H1 (cell line): Measurements from ENCODE around the gene AP2A2. TPM values are rescaled to one million over a fixed set of nuclear protein-coding genes. Genes with fewer than 3 reads are reported as not detected.

Experiments used
- CTCF ChIA-PET: fragments of 300-600 bp; sonication (Branson Sonifier 250); formaldehyde crosslinking; loops from one replicate; lab custom pipeline; 2021; ENCODE audit not compliant: partially characterized antibody; lab: Charles Lee
- POLR2A ChIA-PET: fragments of 300-600 bp; sonication (Branson Sonifier 250); formaldehyde crosslinking; loops from one replicate; lab custom pipeline; 2021; ENCODE audit warnings: inconsistent platforms; ENCODE audit not compliant: partially characterized antibody; lab: Charles Lee
- DNase-seq, 2 experiments: peaks; one replicate each; pipeline versions ENCODE4 v3.0.0 to v3.0.0-alpha.2; 2010 to 2022; ENCODE audit warnings: low spot score in 2 of 2, low read depth in 1 of 2, mixed read lengths in 1 of 2
- FAIRE-seq: peaks from 2 replicates; lab custom pipeline; 2011; peaks lifted over from hg19 to GRCh38; lab: Jason Lieb, UNC
- H2AFZ ChIP-seq: 2 replicates; pipeline ENCODE4 v1.8.1; 2012; ENCODE audit warnings: low read length, inconsistent platforms
- H2AK5ac ChIP-seq: 2 replicates; pipeline ENCODE4 v1.6.1; 2013; ENCODE audit warnings: low read depth, low read length
- H2BK120ac ChIP-seq: replicated peaks from 2 replicates; pipeline ENCODE3; 2013; ENCODE audit warnings: low read depth, low read length, inconsistent platforms
- H2BK12ac ChIP-seq: 2 replicates; pipeline ENCODE4 v1.6.1; 2013; ENCODE audit warnings: low read depth, low read length
- H2BK15ac ChIP-seq: 2 replicates; pipeline ENCODE4 v1.6.1; 2013; ENCODE audit warnings: low read length
- H2BK20ac ChIP-seq: 2 replicates; pipeline ENCODE4 v1.6.1; 2013; ENCODE audit warnings: low read length
- H2BK5ac ChIP-seq: 2 replicates; pipeline ENCODE4 v1.6.1; 2013; ENCODE audit warnings: low read depth, low read length
- H3K14ac ChIP-seq: 2 replicates; pipeline ENCODE4 v1.6.1; 2013; ENCODE audit warnings: inconsistent platforms; ENCODE audit not compliant: insufficient read length
- H3K18ac ChIP-seq: 2 replicates; pipeline ENCODE4 v1.6.1; 2013; ENCODE audit warnings: low read length; ENCODE audit errors: extremely low read depth
- H3K23ac ChIP-seq: 2 replicates; pipeline ENCODE4 v1.6.1; 2013; ENCODE audit warnings: inconsistent platforms; ENCODE audit not compliant: insufficient read length
- H3K23me2 ChIP-seq: 2 replicates; pipeline ENCODE4 v1.6.1; 2013; ENCODE audit warnings: low read depth, low read length
- H3K27ac ChIP-seq: 2 replicates; pipeline ENCODE4 v1.6.1; 2011; ENCODE audit warnings: low read depth, low read length, inconsistent platforms
- H3K27me3 ChIP-seq, 4 experiments: replicated peaks in 1 of 4; 1 replicate in 1 of 4; 2 replicates in 3 of 4; pipeline versions ENCODE4 v1.6.1 to v1.8.1; 2011 to 2013; ENCODE audit warnings: low read length in 3 of 4, mild to moderate bottlenecking in 3 of 4, inconsistent platforms in 2 of 4, mixed read lengths in 2 of 4, moderate library complexity in 1 of 4; ENCODE audit not compliant: control insufficient read depth in 3 of 4, insufficient read depth in 3 of 4; ENCODE audit errors: extremely low read depth in 1 of 4
- H3K36me3 ChIP-seq, 4 experiments: 2 replicates each; pipeline versions ENCODE4 v1.6.1 to v1.8.1; 2011 to 2013; ENCODE audit warnings: mild to moderate bottlenecking in 4 of 4, low read length in 3 of 4, moderate library complexity in 2 of 4, control low read depth in 1 of 4, inconsistent platforms in 1 of 4; ENCODE audit not compliant: insufficient read depth in 4 of 4, control insufficient read depth in 2 of 4
- H3K4ac ChIP-seq: replicated peaks from 2 replicates; pipeline ENCODE3; 2013; ENCODE audit warnings: low read length, low read depth, mixed read lengths, inconsistent platforms; ENCODE audit not compliant: insufficient read length
- H3K4me1 ChIP-seq, 4 experiments: replicated peaks in 1 of 4; 1 replicate in 1 of 4; 2 replicates in 3 of 4; pipeline versions ENCODE4 v1.6.1 to v1.8.1; 2011 to 2013; ENCODE audit warnings: low read length in 3 of 4, inconsistent platforms in 2 of 4, mixed read lengths in 1 of 4; ENCODE audit not compliant: insufficient read depth in 4 of 4, control insufficient read depth in 3 of 4
- H3K4me2 ChIP-seq, 2 experiments: 2 replicates each; pipeline versions ENCODE4 v1.6.1 to v1.8.1; 2011 to 2013; ENCODE audit warnings: low read depth in 2 of 2, low read length in 2 of 2, control low read depth in 1 of 2, inconsistent platforms in 1 of 2, mild to moderate bottlenecking in 1 of 2; ENCODE audit not compliant: insufficient read depth in 1 of 2
- H3K4me3 ChIP-seq, 4 experiments: fragments of 200-600, 300-600 bp in 1 of 4; sonication (generic), shearing (Covaris generic), sonication (Bioruptor Twin) in 1 of 4; 2 replicates each; pipeline versions ENCODE4 v1.5.1 to v1.8.1; 2011 to 2016; ENCODE audit warnings: low read length in 4 of 4, low read depth in 3 of 4, control low read depth in 2 of 4, inconsistent platforms in 2 of 4, mild to moderate bottlenecking in 2 of 4, mixed read lengths in 1 of 4, moderate library complexity in 1 of 4; ENCODE audit not compliant: insufficient read depth in 2 of 4; ENCODE audit errors: extremely low read depth in 1 of 4
- H3K56ac ChIP-seq: replicated peaks from 2 replicates; pipeline ENCODE3; 2013; ENCODE audit warnings: low read depth, mild to moderate bottlenecking, mixed read lengths, low read length, inconsistent platforms; ENCODE audit not compliant: insufficient read length
- H3K79me1 ChIP-seq: 2 replicates; pipeline ENCODE4 v1.6.1; 2013; ENCODE audit warnings: low read depth, low read length, control low read depth
- H3K79me2 ChIP-seq, 2 experiments: 2 replicates each; pipeline versions ENCODE4 v1.6.1 to v1.8.1; 2012 to 2013; ENCODE audit warnings: low read length in 2 of 2, mild to moderate bottlenecking in 2 of 2, inconsistent platforms in 1 of 2; ENCODE audit not compliant: insufficient read depth in 2 of 2, control insufficient read depth in 1 of 2
- H3K9ac ChIP-seq, 4 experiments: replicated peaks in 1 of 4; 1 replicate in 1 of 4; 2 replicates in 3 of 4; pipeline versions ENCODE4 v1.6.1 to v1.8.1; 2011 to 2013; ENCODE audit warnings: low read depth in 3 of 4, low read length in 3 of 4, control low read depth in 2 of 4, mild to moderate bottlenecking in 2 of 4, moderate library complexity in 2 of 4, inconsistent platforms in 1 of 4; ENCODE audit errors: extremely low read depth in 1 of 4
- H3K9me3 ChIP-seq, 2 experiments: 2 replicates each; pipeline versions ENCODE4 v1.6.1 to v1.8.1; 2012 to 2013; ENCODE audit warnings: mild to moderate bottlenecking in 2 of 2, moderate library complexity in 2 of 2, control low read depth in 1 of 2, inconsistent platforms in 1 of 2, low read depth in 1 of 2, low read length in 1 of 2, mixed read lengths in 1 of 2; ENCODE audit not compliant: insufficient read depth in 2 of 2
- H4K20me1 ChIP-seq, 2 experiments: replicated peaks in 1 of 2; 2 replicates each; pipeline versions ENCODE3 to v1.8.1; 2011 to 2013; ENCODE audit warnings: inconsistent platforms in 2 of 2, low read length in 2 of 2, mild to moderate bottlenecking in 1 of 2; ENCODE audit not compliant: insufficient read depth in 2 of 2, control insufficient read depth in 1 of 2
- H4K5ac ChIP-seq: 2 replicates; pipeline ENCODE4 v1.6.1; 2013; ENCODE audit warnings: low read length, low read depth, mixed read lengths, inconsistent platforms; ENCODE audit not compliant: insufficient read length
- H4K8ac ChIP-seq: 2 replicates; pipeline ENCODE4 v1.8.0; 2013; ENCODE audit warnings: mild to moderate bottlenecking, moderate library complexity, low read length, inconsistent platforms; ENCODE audit not compliant: insufficient read depth; ENCODE audit errors: extremely low read depth
- H4K91ac ChIP-seq: replicated peaks from 2 replicates; pipeline ENCODE3; 2013; ENCODE audit warnings: low read length, mixed read lengths, inconsistent platforms; ENCODE audit not compliant: insufficient read length
- BACH1 ChIP-seq: IDR thresholded peaks from 2 replicates; pipeline ENCODE4 v1.6.1; 2012; ENCODE audit warnings: low read length, improper control_type of control experiment
- CTBP2 ChIP-seq: IDR thresholded peaks from 2 replicates; pipeline ENCODE4 v1.7.0; 2011; ENCODE audit warnings: borderline replicate concordance, mild to moderate bottlenecking, moderate library complexity, mixed read lengths, low read length; ENCODE audit not compliant: insufficient read depth, insufficient read length
- EZH2 ChIP-seq: fragments of 200-600 bp; sonication (generic); IDR thresholded peaks from 2 replicates; pipeline ENCODE4 v1.7.1; 2012; ENCODE audit warnings: low read depth, mild to moderate bottlenecking, moderate library complexity, low read length, inconsistent platforms; ENCODE audit not compliant: severe bottlenecking
- POU5F1 ChIP-seq: IDR thresholded peaks from 2 replicates; pipeline ENCODE4 v1.6.1; 2011; ENCODE audit warnings: low read depth, mild to moderate bottlenecking, low read length, moderate library complexity
- RAD21 ChIP-seq, 2 experiments: IDR thresholded peaks in 1 of 2; conservative IDR thresholded peaks in 1 of 2; 2 replicates each; pipeline ENCODE4 v1.6.1; 2011; ENCODE audit warnings: low read depth in 2 of 2, low read length in 2 of 2, improper control_type of control experiment in 1 of 2, inconsistent platforms in 1 of 2, mild to moderate bottlenecking in 1 of 2, moderate library complexity in 1 of 2
- SP1 ChIP-seq: IDR thresholded peaks from 2 replicates; pipeline ENCODE4 v1.6.1; 2011; ENCODE audit warnings: low read depth, low read length
- SUZ12 ChIP-seq: fragments of 200-600 bp; sonication (generic); IDR thresholded peaks from 2 replicates; pipeline ENCODE4 v1.6.1; 2012; ENCODE audit warnings: mild to moderate bottlenecking, inconsistent platforms, low read length, moderate library complexity, mixed read lengths
- TEAD4 ChIP-seq: IDR thresholded peaks from 2 replicates; pipeline ENCODE4 v1.6.1; 2012; ENCODE audit warnings: low read depth, low read length, inconsistent platforms, mixed read lengths
- ZNF274 ChIP-seq: IDR thresholded peaks from 2 replicates; pipeline ENCODE4 v1.7.0; 2012; ENCODE audit warnings: low read length, borderline replicate concordance; ENCODE audit errors: extremely low read depth
- WGBS, 2 experiments: shearing (Covaris generic) in 1 of 2; methylation state at CpG; one replicate each; pipeline versions ENCODE4 v1.1.6 to v1.1.7; 2013 to 2015; ENCODE audit warnings: low lambda C conversion rate in 2 of 2, mixed read lengths in 2 of 2, inconsistent platforms in 1 of 2, low coverage in 1 of 2, missing lambda C conversion rate in 1 of 2; ENCODE audit not compliant: insufficient replicate concordance in 2 of 2, insufficient coverage in 1 of 2, insufficient read length in 1 of 2; ENCODE audit errors: extremely low coverage in 1 of 2, missing lambda C conversion rate in 1 of 2; 5-methylcytosine and 5-hydroxymethylcytosine counted together
- polyA plus RNA-seq, 7 experiments: library from polyadenylated mRNA; depleted of rRNA in 3 of 7; stranded (reverse) in 5 of 7; unstranded in 2 of 7; fragments of >200 nt in 5 of 7; fragments of 200-250 nt in 2 of 7; gene quantifications; 1 replicate in 5 of 7; 2 replicates in 1 of 7; 4 replicates in 1 of 7; pipeline versions ENCODE4 v1.2.1 to v1.2.3, GENCODE V29; 2011 to 2013; ENCODE audit warnings: missing spikeins in 2 of 7, mixed read lengths in 2 of 7
- total RNA-seq: library from RNA; stranded (reverse); fragmentation: NEBNext Ultra II Directional; extraction: Animal tissue kit (Norgen Biotek cat#: 25700); gene quantifications from 2 replicates; pipeline ENCODE4 v1.2.1, GENCODE V29; 2021

Gene AP2A2
- total and polyA plus RNA-seq, 2 of the 8 experiments (the other 6 are each of a cell fraction or from before 2014, with no cell fraction given), result 50.0 to 65.0 TPM

DNA sequence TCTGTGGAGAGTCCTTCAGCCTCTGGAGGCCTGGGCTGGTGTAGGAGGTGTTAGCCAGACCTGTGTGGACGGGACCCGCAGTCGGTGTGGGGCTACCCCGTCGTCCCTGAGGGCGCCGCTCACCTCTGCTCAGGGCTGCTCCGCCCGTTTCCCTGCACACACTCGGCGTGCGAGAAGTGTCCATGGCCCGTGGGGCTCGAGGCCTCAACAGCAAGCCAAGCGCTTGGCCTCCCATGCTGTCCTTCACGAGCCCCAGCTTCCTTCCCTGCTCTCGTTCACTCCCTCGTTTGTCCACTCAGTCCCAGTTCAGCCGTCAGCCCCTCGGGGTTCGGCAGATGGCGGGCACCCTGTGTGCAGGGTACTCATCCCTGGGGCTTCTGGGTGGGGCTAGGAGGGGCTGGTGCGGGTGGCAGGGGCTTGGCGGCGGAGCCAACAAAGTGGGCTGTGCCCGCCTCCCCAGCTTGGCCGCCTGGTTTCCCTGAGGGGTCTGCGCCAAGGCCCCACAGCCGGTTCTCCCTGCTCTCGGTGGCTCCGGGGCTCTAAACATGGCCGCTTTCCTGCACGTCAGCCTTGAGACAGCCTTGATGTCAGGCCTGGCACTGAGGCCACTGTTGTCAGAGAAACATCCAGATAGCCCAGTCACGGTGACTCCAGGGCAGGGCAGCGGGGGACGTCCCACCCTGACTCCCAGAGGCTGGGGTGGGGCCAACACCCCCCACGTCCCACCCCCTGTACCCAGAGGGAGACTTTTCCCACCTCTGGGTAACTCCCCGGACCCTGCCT is 107.5 kb downstream of the AP2A2 start:
- Histone ChIP-seq H3K36me3 (no peaks in the 10 kb centered on the region), H3K23ac (no peak overlapping the region), H3K4me1 (peaks cover 0 to 2% (median 0%) of the 10 kb centered on the region in 4 experiments; a peak in 2 of 7 replicates), H3K27me3 (no peaks in the 10 kb centered on the region), H2BK5ac (peak overlapping the region; percentile 47; the same call in 1 of the 2 replicates), H3K56ac (no peak overlapping the region), H3K9ac (no peak overlapping the region), H3K23me2 (peaks cover 7% of the 10 kb centered on the region), H4K5ac (no peak overlapping the region), H3K4ac (no peak overlapping the region), H3K18ac (no peak overlapping the region), H2AK5ac (no peak overlapping the region), H2BK12ac (no peak overlapping the region), H2BK20ac (no peak overlapping the region), H3K9me3 (no peaks in the 10 kb centered on the region), H4K8ac (no peak overlapping the region), H2BK120ac (no peak overlapping the region), H3K27ac (no peak overlapping the region), H3K4me2 (no peak overlapping the region), H4K20me1 (peaks cover 0 to 9% of the 10 kb centered on the region in 2 experiments), H4K91ac (no peak overlapping the region), H2AFZ (no peak overlapping the region), H3K79me1 (peaks cover 4% of the 10 kb centered on the region; the same call in 1 of the 2 replicates), H2BK15ac (no peak overlapping the region), H3K79me2 (no peaks in the 10 kb centered on the region), H3K14ac (no peak overlapping the region), H3K4me3 (no peak overlapping the region)
- POLR2A ChIA-PET, result no interaction called here
- DNase-seq, result no peak
- CTCF ChIA-PET, result interaction anchor here (1.5 to 3.1 kb wide), 2 partner anchors 52 to 135 kb away, joined by 4 to 9 read pairs; no protein-coding TSS in a partner anchor
- FAIRE-seq, result no peak
- TF ChIP-seq RAD21 (IDR thresholded peaks at IDR 0.05 in 1 of 2, conservative IDR thresholded peaks at IDR 0.05 in 1 of 2; ENCODE audit: low read depth in 2 of 2, low read length in 2 of 2) (no peak), TEAD4 (no peak), BACH1 (no peak), SP1 (no peak), POU5F1 (no peak), SUZ12 (no peak), CTBP2 (no peak), ZNF274 (no peak), EZH2 (no peak)
- 93% methylated on average over 30 of the region's 38 CpGs; no CpG with 5 or more reads in 1 of the 2 experiments for WGBS, 2 experiments
